Fibroblast of gingiva (primary cell): ENCODE results near the gene DGKA.
A peak's percentile ranks its signal among the peaks of the same experiment; 100 is the strongest.

ENCODE experiments used
- DNase-seq: peaks from one replicate; pipeline ENCODE4 v3.0.0-alpha.2; 2011; ENCODE audit warnings: low read depth

Gene DGKA

GRCh38 chr12:55931780-55932550 is 1.0 kb downstream of the DGKA start:
- DNase-seq = peak; percentile 57

DNA sequence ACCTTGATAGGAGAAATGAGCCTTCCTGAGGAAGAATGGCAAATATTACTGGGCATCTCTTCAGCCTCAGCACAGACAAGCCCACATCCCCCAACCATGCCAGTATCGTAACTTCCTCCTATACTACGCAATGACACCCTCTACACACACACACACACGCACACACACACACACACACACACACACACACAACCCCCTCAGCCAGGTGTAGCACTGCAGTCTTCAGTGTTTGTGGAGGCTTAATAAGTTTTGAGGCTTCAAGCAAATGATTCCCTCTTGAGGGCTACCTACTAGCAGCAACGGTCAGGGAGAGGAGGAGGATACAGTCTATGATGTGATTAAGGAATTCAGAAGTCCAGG is 1.6 kb downstream of the DGKA start:
- peak; percentile 55 for DNase-seq

DNA sequence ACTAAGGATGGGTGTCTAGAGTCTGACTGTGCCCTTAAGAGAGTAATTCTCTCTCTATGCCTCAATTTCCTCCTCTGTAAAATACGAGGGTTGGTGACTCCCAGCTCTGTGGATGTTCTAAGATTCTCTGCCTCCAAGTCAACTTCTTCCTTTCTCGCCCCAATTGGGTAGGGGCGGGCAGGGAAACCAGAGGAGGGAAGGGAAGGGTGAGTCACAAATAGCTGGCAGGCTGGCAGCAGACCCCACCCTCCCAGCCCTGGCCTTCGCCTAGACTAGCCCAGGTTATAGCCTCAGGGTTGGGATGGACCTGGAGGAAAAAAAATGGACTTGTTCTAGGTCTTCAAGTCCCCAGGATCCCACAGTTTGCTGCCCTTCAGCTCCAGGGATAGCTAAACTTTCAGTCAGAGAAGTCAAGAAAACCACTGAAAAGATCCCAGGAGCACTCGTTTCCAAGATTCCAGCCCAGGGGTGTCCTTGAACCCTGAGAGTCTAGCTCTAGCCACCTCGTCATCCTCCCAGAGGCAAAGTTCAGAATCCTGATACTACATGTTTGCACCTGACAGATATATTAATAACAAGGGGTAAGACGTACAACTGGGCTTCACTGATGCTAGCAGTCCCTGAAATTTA is 2.3 kb downstream of the DGKA start:
- DNase-seq = peak; percentile 35

- peak; percentile 61 for DNase-seq
Observed at GRCh38 chr12:55933799-55934742, 3.1 kb downstream of the DGKA start.

- DNase-seq = no peak
Observed at GRCh38 chr12:55934773-55935172, 3.8 kb downstream of the DGKA start.

GRCh38 chr12:55935738-55936151 is 4.8 kb downstream of the DGKA start:
- DNase-seq = no peak

DNA sequence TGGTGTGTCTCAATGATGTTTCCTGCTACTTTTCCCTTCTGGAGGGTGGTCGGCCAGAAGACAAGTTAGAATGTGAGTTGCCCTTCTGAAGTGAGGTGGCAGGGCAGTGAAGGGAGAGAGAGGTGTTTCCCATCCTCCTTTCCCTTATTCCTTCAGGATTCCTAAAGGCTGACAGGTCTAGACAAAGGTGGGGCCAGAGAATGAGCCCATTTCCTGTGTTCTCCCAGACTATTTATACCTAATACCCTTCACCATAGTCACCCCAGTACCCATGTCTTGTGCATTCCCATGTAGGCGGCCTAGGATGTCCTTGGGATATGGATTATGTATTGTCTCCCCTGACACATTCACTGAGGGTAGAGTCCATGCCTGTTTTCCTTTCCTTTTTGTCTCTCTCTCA is 7.0 kb downstream of the DGKA start:
- DNase-seq = no peak

DNA sequence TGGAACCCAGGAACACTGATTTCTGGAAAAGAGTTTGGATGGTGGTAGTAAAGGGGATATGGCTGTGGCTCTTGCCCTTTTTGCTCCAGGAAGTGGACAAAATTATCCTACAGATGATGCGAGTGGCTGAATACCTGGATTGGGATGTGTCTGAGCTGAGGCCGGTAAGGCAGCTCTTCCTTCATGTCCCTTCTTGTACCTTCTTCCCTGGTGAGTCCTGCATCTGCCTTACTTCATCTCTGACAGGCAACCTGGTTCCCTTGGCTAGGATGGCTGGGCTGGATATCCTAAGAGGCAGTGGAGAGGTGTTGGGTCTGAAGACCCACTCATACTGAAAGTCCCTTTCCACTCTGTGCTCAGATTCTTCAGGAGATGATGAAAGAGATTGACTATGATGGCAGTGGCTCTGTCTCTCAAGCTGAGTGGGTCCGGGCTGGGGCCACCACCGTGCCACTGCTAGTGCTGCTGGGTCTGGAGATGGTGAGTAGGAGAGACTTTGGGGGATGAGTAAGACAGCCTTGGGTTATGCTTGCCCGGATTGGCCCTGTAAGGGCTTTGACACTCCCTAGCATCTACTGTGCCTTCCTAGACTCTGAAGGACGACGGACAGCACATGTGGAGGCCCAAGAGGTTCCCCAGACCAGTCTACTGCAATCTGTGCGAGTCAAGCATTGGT is 8.0 kb downstream of the DGKA start:
- no peak for DNase-seq

DNA sequence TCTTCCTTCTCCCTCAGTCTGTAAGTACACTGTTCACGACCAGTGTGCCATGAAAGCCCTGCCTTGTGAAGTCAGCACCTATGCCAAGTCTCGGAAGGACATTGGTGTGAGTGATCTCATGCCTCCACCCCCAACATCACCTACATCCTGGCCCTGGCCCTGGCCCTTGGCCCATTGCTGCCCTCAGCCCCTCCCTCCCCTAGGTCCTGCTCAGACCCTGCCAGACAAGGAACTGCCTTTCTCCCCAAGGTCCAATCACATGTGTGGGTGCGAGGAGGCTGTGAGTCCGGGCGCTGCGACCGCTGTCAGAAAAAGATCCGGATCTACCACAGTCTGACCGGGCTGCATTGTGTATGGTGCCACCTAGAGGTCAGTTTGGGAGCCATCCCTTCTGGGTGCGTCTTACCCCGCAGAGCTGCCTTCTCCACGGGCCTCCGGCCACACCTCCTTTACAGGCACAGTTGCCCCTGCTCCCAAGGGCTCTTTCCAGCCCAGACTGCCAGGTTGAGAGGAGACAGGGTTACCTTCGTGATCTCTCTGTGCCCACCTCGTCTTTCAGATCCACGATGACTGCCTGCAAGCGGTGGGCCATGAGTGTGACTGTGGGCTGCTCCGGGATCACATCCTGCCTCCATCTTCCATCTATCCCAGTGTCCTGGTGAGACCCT is 9.2 kb downstream of the DGKA start:
- DNase-seq = peak; percentile 76

GRCh38 chr12:55942055-55942454 is 11.1 kb downstream of the DGKA start:
- no peak for DNase-seq

DNA sequence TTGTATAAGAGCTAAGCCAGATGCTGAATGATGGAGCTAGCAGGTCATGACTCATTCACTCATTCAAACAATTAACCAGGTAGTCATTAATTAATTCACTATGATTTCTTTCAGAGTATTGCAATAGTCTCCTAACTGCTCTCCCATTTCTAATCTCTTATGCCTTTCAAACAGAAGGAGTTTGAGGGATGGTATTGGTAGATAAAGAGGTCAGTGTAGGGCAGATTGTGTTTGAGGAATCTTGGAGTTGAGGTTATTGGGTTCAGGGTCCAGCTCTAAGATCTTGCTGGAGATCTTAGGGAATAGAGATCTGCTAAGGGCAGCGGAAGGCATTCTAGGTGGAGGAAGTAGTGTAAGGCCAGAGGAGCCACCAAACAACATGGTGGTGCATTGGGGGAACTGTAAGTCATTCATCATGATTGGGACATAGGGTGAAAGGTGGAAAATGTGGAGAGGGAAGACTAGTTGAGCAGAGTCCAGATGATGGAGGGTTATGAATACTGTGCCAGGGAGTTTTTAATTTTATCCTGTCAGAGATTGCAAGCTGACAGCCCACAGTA is 11.7 kb downstream of the DGKA start:
- DNase-seq = no peak

GRCh38 chr12:55946553-55946952 is 15.6 kb downstream of the DGKA start:
- DNase-seq = no peak

DNA sequence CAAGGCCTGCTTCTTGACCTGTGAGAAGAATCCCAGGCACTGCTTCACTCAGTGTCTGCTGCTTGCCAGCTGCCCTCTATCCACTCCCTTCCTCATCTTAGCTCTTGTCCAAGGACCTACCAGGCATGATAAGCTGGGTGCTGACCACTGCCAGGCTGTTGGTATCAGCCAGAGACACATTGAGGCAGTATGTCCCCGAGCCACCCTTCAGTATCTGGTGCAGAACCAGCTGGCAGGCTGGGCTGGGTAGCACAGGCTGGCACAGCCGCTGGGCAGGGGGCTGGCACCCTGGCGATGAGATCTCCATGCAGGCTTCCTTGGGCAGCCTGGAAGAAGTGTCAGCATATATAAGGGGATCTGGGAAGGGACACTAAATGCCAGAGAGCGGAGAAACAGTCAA is 24.4 kb downstream of the DGKA start:
- no peak for DNase-seq

- DNase-seq = no peak
Observed at GRCh38 chr12:55955800-55956508, 25.0 kb downstream of the DGKA start.

DNA sequence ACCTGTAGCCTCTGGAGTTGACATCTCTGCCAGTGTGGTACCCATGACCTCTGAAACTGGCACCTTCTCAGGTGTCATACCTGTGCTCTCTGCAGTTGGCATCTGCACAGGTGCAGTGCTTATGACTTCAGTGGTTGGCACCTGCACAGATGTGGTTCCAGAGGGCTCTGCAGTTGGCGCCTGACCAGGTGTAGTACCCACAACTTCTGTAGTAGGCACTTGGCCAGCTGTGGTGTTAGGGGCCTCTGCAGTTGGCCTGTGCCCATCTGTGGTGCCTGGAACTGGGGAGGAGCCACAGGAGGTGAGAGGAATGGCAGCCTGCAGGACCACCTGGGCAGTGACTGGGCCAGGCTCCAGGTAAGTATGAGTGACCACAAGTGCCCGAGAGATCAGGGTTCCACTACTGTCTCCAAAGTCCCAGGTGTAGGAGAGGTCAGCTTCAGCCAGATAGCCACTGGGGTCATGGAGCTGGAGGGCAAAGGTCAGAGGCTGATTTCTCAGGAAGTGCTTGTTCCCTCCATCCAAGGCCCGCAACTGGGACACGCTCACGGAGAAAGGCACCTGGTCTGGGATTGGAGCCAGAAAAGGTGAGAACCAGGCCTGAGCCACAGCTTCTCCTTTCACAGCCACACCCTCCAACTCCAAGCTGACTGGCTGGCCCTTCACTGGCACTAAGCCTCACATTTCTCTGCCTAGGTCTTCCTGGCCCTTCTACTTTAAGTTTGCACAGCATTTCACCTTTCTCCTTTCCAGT is 26.3 kb downstream of the DGKA start:
- DNase-seq = no peak

- DNase-seq = no peak
Observed at GRCh38 chr12:55963760-55964159, 32.8 kb downstream of the DGKA start.

- no peak for DNase-seq
Observed at GRCh38 chr12:55965240-55965639, 34.3 kb downstream of the DGKA start.

DNA sequence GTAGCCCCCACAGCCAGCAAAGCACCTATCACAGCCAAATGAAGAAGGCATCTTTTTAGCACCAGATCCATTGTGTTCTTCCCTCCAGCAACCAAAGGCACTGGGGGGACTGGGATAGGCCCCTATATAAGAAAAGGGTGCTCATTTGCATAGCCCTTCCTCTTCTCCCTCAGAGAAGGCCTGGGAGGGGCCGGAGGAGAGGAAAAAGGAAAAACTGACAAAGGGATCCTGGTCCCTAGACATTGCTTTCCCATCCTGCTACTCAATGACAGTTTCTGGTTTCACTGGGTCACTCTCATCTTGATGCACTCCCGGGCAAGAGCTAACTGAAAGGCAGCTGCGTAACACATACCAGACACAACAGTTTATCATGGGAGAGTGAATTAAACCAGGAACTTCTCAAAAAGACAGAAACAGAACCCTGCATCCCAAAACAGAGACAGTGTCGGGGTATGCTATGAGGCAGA is 35.0 kb downstream of the DGKA start, which contains the start of gene PMEL:
Gene PMEL (minus strand): TSS at position 102 of the 467 bp plus-strand sequence. CDS start 31 bp downstream, at position 71.
- DNase-seq = no peak
